RWPE2 (cell line): Measurements from ENCODE around the gene VPS39.

Source experiments
- ATAC-seq: fragments of 200-7000 bp; cut with Tn5 transposase; 3 replicates; pipeline ENCODE4 v1.9.1; 2021; ENCODE audit warnings: low read depth
- DNase-seq: peaks from one replicate; pipeline ENCODE4 v3.0.0-alpha.2; 2020; ENCODE audit warnings: low spot score
- H3K27ac ChIP-seq: fragments of 450-650 bp; 2 replicates; pipeline ENCODE4 v1.5.1; 2017; ENCODE audit warnings: mild to moderate bottlenecking; ENCODE audit not compliant: poor library complexity, severe bottlenecking
- H3K27me3 ChIP-seq: fragments of 250-450 bp; sonication (Bioruptor Pico); 2 replicates; pipeline ENCODE4 v1.5.1; 2021; ENCODE audit warnings: mild to moderate bottlenecking, moderate library complexity; ENCODE audit not compliant: insufficient read depth, poor library complexity, severe bottlenecking
- H3K36me3 ChIP-seq: fragments of 250-450 bp; sonication (Bioruptor Pico); 2 replicates; pipeline ENCODE4 v1.5.1; 2020; ENCODE audit warnings: low read depth, mild to moderate bottlenecking, moderate library complexity
- H3K4me1 ChIP-seq: fragments of 250-450 bp; sonication (Bioruptor Pico); 2 replicates; pipeline ENCODE4 v1.5.1; 2021; ENCODE audit warnings: mild to moderate bottlenecking, moderate library complexity; ENCODE audit not compliant: insufficient read depth, poor library complexity, severe bottlenecking
- H3K4me3 ChIP-seq: fragments of 250-450 bp; sonication (Bioruptor Pico); 2 replicates; pipeline ENCODE4 v1.5.1; 2021; ENCODE audit warnings: mild to moderate bottlenecking, moderate library complexity; ENCODE audit not compliant: severe bottlenecking
- H3K9me3 ChIP-seq: fragments of 250-450 bp; sonication (Bioruptor Pico); 2 replicates; pipeline ENCODE4 v1.5.1; 2021; ENCODE audit warnings: mild to moderate bottlenecking, moderate library complexity; ENCODE audit not compliant: severe bottlenecking
- TF ChIP-seq, protein P1 (sequence below): fragments of 450-650 bp; IDR thresholded peaks from one replicate; pipeline ENCODE4 v1.5.1; 2017; ENCODE audit warnings: mild to moderate bottlenecking, moderate library complexity; ENCODE audit not compliant: poor library complexity, severe bottlenecking

The VPS39 gene

GRCh38 chr15:42143356-42143755 is 64.7 kb downstream of the VPS39 start:
- TF ChIP-seq, protein P1, sequence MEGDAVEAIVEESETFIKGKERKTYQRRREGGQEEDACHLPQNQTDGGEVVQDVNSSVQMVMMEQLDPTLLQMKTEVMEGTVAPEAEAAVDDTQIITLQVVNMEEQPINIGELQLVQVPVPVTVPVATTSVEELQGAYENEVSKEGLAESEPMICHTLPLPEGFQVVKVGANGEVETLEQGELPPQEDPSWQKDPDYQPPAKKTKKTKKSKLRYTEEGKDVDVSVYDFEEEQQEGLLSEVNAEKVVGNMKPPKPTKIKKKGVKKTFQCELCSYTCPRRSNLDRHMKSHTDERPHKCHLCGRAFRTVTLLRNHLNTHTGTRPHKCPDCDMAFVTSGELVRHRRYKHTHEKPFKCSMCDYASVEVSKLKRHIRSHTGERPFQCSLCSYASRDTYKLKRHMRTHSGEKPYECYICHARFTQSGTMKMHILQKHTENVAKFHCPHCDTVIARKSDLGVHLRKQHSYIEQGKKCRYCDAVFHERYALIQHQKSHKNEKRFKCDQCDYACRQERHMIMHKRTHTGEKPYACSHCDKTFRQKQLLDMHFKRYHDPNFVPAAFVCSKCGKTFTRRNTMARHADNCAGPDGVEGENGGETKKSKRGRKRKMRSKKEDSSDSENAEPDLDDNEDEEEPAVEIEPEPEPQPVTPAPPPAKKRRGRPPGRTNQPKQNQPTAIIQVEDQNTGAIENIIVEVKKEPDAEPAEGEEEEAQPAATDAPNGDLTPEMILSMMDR, result no peak
- H3K36me3 ChIP-seq, result no peaks in the 10 kb centered on the region
- H3K27ac ChIP-seq, result no peak overlapping the region
- no peaks in the 10 kb centered on the region for H3K9me3 ChIP-seq
- H3K4me1 ChIP-seq, result no peaks in the 10 kb centered on the region
- H3K27me3 ChIP-seq, result no peaks in the 10 kb centered on the region
- ATAC-seq, result no peak
- H3K4me3 ChIP-seq, result no peak overlapping the region
- peak; percentile 42 for DNase-seq

GRCh38 chr15:42141795-42142667 is 66.1 kb downstream of the VPS39 start:
- no peak for ATAC-seq
- Histone ChIP-seq H3K4me1 (no peaks in the 10 kb centered on the region), H3K27me3 (no peaks in the 10 kb centered on the region), H3K9me3 (no peaks in the 10 kb centered on the region), H3K4me3 (no peak overlapping the region), H3K27ac (no peak overlapping the region), H3K36me3 (no peaks in the 10 kb centered on the region)
- DNase-seq, result peak; percentile 68
- TF ChIP-seq, protein P1, result no peak

GRCh38 chr15:42141246-42141645 is 66.9 kb downstream of the VPS39 start:
- TF ChIP-seq, protein P1, result no peak
- no peaks in the 10 kb centered on the region for H3K4me1 ChIP-seq
- H3K27ac ChIP-seq, result no peak overlapping the region
- ATAC-seq (no peak), DNase-seq (peak; percentile 56)
- no peaks in the 10 kb centered on the region for H3K36me3 ChIP-seq
- no peak overlapping the region for H3K4me3 ChIP-seq
- H3K9me3 ChIP-seq, result no peaks in the 10 kb centered on the region
- no peaks in the 10 kb centered on the region for H3K27me3 ChIP-seq

DNA sequence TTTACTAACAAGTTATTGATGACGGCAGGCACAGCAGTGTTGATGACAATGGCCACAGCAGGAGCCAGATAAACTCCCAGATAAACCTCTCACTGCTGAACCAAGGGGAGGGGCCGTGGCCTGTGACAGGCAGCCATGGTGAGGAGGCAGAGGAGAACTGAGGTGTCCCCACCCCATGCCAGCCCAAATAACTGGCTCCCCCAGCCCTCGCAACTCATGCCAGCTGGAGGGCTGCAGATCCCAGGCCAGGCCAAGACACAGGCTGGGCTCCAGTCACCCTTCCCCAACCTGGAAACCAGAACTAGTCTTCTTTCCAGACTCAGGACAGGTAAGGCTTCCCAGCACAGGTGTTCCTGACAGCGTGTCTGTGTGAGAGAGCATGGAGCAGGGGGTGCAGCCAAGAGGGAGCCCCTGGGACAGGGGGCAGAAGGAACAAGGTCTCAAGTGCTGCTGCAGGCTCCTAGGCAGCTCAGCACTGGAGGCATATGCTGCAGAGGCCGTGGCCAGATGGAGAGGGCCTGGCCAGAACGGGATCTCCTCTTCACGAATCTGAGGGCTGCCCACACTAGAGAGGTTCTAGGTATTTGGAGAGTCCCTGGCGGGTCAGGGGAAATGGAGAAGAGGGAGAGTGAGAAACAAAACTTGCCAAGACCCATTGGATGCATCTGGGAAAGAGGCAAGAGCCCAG is 67.6 kb downstream of the VPS39 start:
- peak; percentile 51 for DNase-seq
- no peaks in the 10 kb centered on the region for H3K27me3 ChIP-seq
- no peak overlapping the region for H3K4me3 ChIP-seq
- H3K27ac ChIP-seq, result no peak overlapping the region
- no peak for ATAC-seq
- TF ChIP-seq, protein P1, result no peak
- H3K9me3 ChIP-seq, result no peaks in the 10 kb centered on the region
- H3K4me1 ChIP-seq, result peaks cover 1% of the 10 kb centered on the region
- no peaks in the 10 kb centered on the region for H3K36me3 ChIP-seq
